NCI-H748 treated with DMSO at 0.1 percent for 48 hours (cell line): ENCODE results near the gene TYW1.
"Not testable (repeated sequence)": the region's sequence is repeated elsewhere in the genome, so short reads cannot be mapped to it uniquely, and the experiment has no call there.

Experiments used
- DNase-seq: peaks from one replicate; lab custom pipeline; 2025; lab: John Stamatoyannopoulos, UW

Gene TYW1, protein sequence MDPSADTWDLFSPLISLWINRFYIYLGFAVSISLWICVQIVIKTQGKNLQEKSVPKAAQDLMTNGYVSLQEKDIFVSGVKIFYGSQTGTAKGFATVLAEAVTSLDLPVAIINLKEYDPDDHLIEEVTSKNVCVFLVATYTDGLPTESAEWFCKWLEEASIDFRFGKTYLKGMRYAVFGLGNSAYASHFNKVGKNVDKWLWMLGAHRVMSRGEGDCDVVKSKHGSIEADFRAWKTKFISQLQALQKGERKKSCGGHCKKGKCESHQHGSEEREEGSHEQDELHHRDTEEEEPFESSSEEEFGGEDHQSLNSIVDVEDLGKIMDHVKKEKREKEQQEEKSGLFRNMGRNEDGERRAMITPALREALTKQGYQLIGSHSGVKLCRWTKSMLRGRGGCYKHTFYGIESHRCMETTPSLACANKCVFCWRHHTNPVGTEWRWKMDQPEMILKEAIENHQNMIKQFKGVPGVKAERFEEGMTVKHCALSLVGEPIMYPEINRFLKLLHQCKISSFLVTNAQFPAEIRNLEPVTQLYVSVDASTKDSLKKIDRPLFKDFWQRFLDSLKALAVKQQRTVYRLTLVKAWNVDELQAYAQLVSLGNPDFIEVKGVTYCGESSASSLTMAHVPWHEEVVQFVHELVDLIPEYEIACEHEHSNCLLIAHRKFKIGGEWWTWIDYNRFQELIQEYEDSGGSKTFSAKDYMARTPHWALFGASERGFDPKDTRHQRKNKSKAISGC

DNA sequence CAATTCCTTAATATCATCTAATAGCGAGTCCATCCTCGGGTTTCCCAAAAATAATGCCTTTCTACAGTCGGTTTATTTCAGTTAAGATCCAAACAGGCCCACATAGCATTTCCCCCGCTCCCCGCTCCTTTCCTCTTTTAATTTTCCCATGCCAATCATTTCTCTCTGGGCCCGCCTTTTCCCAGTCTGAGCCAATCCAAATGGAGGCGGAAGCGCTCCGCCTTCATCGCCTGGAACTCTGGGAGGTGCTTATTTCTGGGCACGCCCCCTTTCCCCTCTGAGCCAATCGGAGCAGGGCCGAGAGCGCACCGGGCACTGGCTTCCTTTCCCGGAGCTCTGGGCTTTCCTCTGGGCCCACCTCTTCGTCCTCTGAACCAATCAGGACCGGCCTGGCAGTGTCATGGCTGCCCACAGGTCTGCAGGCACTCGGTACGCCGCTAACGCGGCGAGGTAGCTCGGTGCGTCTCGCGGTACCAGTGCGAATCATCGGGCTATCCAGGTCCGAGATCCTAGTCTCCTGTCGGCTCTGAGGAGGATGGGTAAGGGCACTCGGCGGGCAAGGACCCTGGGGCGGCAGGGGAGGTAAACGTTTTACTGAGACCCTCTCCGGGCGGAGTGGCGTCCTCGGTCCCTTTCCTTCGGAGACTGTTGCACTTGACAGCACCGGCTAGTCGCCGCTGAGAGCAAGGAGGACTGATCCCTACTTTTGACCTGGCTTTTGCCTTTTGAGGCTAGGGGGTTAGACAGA, at the start of gene TYW1:
TYW1 (plus strand) TSS at position 390 of the 748 bp plus-strand sequence; CDS start at position 536, 146 bp downstream.
- DNase-seq: peak; percentile 94

DNA sequence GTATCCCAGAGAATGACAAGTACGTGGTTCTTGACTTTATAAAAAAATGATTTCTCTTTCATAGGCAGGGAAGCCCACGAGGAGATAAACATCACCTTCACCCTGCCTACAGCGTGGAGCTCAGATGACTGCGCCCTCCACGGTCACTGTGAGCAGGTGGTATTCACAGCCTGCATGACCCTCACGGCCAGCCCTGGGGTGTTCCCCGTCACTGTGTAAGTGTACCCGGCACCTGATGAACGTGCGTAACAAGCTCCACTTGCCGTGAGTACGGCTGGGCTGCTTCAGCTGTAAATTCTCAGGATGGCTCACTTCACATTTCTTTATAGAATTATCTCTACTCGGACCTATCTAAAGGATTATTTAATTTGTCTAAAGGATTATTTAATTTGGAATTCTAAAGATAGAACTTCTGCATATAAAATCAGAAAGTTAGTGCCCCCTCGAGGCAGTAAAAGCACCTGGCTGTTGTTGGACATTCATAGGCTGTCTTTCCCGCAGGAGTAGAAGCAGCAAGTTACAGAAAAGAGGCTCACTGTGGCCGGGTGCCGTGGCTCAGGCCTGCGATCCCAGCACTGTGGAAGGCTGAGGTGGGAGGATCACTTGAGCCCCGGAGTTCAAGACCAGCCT, 48.0 kb upstream of the TYW1 start:
- DNase-seq: no peak

DNA sequence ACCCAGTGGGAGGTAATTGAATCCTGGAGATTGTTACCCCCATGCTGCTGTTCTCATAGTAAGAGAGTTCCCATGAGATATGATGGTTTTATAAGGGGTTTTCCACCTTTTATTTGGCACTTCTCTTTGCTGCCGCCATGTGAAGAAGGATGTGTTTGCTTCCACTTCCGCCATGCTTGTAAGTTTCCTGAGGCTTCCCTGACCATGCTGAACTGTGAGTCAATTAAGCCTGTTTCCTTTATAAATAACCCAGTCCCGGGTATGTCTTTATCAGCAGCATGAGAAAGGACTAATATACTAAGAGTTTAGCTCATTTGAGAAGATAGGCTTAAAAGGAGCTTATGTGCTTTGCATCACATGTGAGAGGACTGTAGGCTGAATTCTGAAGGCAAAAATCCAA, 46.3 kb upstream of the TYW1 start:
- no peak for DNase-seq

DNA sequence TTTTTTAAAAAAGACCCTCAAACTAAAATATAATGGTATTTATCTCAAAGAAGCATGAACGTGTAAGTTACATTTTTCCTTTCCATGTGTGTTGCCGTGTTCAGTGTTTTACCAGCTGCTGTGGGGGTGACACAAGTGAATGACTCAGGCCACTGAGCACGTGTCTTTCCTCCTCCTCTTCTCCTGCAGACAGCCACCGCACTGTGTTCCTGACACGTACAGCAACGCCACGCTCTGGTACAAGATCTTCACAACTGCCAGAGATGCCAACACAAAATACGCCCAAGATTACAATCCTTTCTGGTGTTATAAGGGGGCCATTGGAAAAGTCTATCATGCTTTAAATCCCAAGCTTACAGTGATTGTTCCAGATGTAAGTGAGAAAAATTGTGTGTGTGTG, 45.9 kb upstream of the TYW1 start:
- DNase-seq: no peak

DNA sequence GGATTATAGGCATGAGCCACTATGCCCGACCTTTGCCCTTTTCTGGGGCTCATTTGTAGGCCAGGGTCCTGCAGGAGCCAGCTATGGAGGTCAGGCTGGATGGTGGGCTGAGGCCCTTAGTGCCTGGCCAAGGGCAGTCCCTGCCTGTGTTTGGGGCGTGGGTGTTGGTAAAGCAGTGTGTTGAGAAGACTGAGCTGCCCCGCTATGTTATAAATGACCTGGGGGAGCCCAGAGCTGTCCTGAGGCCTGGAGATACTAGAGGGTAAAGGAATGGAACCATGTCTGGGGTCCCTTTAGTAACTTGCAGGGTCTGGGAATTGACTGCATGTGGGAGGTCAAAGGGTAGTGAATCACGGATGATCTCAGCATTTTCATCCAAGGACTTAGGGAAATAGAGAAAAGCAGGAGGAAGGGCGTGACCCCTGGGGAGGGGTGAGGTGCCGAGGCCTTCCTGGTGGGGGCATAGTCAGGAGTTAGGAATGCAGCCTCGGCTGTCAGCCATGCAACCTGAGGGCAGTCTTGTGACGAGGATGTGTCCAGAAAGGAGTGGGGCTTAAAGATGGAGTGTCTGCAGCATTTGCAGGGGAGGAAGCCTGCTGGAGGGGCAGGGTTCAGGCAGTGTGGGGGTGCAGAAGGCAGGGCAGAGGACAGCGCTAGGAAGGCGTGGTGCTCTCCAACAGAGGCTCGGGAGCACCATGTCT, 44.1 kb upstream of the TYW1 start:
- no peak for DNase-seq

DNA sequence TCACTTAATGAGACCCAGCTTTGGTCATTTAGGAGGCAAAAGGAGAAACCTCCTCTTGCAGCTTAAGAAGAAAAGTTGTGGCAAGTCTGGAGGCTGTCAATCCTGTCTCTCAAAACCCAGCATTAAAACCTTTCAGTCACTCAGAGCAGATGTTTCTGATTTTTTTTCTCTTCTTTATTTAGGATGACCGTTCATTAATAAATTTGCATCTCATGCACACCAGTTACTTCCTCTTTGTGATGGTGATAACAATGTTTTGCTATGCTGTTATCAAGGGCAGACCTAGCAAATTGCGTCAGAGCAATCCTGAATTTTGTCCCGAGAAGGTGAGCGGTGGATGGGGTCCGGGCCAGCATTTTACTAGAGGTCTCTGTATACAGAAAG, 43.6 kb upstream of the TYW1 start:
- DNase-seq: no peak

DNA sequence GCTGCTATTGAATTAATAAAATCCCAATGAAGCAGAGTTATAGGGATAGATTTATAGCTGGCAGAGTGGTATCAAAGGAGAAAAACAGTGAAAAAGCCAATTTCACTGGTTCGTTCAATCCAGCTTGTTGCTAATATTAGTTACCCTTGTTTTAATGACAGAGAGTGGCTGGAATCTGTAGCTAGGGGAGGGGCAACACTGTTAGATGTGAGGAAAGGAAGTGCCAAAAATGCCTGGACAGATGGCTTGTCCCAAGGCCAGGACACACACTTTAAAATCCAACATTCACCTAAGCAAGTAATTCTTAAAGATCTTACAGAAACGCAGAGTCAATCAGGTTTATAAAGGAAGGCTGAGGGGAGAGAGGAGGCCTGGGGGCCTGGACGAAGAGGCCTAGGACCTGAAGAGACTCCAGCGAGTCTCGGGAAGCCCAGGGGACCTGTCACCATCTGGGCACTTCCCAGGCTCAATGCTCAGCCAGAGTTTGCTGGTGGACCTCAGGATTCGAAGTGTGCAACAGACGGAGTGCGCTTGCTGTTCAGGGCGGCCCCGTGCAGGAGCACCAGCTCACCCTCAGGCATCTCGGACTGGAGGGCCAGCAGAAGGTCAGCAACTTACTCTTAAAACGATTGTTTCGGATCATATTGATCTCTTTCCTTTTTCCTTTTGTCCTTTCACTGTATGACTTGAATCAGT, 38.9 kb upstream of the TYW1 start:
- DNase-seq: no peak

DNA sequence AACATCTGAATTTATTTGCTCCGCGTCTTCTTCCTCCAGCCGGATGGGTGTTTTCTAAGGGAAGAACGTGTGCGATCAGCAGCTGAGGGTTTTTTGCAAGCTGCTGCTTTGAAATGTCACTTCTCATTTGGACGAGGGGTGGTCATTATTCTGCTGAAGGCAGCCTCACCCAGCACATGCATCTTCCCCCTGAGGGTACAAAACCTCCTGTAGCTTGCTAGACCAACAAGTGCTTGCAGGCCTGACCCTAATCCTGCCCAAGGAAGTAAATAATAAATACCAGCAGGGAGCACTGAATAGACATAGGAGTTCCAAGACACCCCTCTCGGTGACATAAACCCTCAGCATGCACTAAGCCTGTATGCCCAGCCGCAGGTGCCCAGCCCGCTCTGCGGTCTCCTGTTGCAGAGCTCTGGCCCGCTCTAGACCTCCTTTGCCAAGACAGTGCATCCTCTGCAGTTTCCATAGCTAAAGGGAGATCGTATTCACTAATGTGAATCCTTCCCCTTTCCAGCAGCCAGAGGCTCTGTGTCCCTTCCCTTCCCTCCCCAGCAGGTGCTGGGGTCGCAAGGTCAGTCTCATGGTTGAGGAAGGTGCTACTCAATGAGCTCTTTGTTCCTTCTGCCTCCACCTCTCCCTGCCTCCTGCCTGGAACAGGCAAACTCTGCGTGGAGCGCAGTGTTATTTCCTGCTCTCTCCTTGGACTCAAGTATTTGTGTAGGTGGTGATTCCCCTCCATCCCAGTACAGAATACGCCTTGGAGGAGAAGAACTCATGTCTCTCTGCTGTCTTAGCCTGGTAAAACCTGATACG, 37.9 kb upstream of the TYW1 start:
- no peak for DNase-seq

DNA sequence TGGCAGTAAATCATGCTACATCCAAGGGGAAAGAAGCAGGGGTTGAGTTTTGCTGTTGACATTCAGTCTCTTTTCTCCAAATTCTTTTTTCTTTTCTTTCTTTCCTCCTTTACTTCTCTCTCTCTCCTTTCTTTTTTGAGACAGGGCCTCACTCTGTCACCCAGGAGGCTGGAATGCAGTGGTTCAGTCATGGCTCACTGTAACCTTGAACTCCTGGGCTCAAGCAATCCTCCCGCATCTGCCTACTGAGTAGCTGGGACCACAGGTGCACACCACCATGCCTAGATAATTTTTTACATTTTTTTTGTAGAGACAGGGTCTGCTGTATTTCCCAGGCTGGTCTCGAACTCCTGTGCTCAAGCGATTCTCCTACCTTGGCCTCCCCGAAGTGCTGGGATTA, 36.4 kb upstream of the TYW1 start:
- DNase-seq: no peak

DNA sequence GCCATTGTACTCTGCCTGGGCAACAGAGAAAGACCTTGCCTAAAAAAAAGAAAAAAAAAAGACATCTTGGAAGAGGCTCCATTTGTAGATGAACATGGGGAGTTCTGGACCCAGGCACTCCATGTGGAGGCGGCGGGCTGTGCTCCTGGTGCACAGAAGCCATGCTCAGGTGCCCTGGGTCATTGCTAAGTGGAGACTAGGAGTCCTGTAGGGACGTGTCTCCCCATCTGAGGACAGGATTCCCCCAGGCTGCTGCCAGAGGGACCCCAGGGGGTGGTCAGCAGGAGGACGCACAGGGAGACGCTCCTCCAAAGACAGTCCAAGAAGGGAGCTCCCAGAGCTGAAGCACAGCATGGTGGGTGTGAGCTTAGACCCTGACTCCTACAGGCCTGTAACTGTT, 35.5 kb upstream of the TYW1 start:
- DNase-seq: no peak

DNA sequence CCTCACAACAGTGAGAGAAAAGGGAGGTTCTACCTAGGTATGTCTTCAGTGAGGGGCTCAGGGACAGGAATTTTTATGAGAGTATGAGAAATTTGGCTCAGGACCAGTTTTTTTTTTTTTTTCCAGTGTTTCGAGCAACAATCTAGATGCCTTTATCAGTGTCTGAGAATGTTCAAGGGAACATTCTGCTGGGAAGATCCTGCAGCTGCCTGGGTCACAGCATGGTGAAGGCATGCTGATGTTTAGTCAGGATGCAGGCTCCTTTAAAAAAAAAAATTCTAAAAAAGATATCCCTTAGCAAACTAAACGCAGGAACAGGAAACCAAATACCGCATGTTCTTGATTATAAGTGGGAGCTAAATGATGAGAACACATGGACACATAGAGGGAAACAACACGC, 32.2 kb upstream of the TYW1 start:
- no peak for DNase-seq

DNA sequence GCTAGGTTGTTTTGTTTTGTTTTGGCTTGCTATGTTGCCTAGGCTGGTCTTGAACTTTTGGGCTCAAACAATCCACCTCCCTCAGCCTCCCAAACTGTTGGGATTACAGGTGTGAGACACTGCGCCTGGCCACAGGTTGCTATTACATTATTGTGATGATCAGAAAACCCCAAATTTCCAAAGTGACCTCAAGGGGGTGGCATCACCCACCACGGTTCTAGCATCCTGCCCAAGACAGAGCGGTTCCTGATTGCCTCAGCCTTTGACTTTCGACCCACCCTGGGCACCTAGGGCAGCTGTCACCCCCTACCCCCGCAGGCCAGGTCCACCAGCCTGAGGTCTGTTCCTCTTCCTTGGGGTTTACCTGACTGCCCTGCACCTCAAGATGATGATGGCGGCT, 29.6 kb upstream of the TYW1 start:
- DNase-seq: no peak

DNA sequence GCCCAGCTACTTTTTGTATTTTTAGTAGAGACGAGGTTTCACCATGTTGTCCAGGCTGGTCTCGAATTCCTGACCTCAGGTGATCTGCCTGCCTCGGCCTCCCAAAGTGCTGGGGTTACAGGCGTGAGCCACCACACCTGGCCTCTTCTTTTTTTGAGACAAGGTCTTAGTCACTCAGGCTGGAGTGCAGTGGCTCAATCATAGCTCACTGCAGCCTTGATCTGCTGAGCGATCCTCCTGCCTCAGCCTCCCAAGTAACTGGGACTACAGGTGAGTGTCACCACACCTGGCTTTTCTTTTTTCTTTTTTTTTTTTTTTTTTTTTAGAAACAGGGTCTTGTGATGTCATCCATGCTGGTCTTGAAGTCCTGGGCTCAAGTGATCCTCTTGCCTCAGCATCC, 27.6 kb upstream of the TYW1 start:
- not testable (repeated sequence) for DNase-seq

DNA sequence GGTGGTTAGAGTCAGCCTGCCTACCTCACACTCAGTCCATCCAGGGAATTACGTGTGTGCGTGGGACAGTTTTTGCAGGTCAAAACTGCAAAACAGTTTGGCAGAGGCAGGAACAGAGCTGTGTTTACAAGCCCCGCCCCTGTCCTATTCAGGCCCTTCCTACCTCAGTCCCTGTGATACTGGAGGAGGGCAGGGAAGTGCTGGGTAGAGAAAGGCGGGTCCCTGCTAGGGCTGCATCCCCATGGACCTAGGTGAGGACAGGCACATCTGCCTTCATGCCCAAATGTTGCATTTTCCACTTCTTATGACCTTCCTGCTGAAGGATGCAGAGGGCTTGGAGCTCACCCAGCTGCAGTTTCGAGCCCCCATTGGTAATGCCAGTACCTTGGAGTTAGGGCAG, 26.3 kb upstream of the TYW1 start:
- DNase-seq: no peak

DNA sequence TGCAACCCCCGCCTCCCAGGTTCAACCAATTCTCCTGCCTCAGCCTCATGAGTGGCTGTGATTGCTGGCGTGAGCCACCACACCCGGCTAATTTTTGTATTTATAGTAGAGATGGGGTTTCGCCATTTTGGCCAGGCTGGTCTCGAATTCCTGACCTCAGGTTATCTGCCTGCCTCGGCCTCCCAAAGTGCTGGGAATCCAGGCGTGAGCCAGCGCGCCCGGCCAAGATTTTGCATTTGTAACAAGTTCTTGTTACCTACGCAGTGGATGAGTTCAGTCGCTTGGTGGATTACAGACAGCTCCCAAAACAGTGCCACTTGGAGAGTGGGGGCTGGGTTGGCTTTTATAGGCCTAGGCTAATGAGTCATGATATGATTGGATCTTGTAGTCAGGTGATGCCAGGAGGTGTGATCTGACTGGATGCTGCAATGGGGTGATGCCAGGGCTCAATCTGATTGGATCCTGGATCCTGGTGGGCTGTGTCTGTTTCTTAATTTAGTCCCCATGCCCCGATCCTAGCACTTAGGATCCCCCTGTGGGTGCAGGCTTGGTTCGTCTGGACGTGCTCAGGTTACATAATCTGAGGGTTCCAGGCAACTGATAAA, 21.5 kb upstream of the TYW1 start:
- no peak for DNase-seq

DNA sequence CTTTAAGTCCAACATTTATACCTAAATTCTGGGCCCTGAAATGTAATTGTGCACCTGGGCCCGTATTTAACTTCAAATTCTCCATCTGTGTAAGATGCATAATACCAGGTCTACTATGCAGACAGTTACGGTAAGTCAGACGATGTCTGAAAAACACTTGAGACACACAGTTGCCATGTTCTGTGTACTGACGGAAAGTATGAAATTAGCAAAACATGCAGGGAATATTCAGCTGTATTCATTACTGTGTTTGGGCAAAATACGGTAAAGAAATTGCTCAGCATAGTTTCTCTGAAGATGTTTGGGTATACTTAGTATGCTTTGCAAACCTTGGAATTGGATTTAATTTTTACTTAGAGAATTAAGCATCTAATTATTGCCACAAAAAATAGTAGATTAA, 18.3 kb upstream of the TYW1 start:
- DNase-seq: not testable (repeated sequence)

DNA sequence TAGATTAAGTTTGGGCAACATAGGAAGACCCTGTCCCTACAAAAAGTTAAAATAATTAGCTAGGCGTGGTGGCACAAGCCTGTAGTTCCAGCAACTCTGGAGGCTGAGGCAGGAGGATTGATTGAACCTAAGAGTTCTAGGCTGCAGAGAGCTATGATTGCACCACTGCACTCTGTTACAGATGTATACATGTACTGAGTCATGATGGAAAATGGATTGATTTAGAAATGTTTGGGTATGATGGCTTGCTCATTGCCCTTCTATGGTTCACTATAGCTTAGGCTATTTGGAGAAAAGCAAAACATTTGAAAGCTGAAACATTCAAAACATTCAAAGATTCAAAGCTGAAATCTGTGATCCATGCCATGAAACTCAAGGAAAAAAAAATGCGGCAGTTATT, 17.6 kb upstream of the TYW1 start:
- not testable (repeated sequence) for DNase-seq

DNA sequence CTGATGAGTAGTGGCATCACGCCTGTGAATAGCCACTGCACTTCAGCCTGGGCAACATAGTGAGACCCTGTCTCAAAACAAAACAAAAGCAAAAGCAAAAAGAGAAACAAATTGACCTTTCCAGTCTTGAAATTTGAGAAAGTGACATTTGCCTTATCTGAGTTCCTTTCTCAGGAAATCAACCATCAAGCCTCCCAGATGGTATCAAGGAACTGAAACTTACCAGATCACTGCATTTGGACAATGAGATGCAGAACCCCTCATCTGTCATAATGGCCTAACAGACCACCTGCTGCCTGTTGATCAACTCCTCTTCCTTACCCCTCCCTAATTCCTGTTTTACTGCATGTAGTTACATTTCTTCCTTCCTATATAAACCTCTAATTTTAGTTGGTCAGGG, 16.3 kb upstream of the TYW1 start:
- not testable (repeated sequence) for DNase-seq

DNA sequence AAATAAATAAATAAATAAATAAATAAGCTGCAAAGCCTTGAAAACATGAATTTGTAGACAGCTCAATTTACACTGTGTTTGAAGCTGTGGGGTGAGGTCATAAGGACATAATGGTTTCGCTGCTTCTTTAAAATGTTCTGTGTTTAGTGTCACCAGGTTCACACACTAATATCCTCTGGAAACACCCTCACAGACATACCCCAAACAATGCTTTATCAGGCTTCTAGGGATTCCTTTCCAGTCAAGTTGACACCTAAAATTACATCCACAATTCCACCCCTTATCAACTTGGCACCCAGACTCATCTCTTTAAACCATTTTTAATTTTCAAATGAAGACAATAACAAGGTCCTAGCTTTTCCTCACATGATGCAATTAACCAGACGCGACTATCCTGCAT, 7.1 kb upstream of the TYW1 start:
- DNase-seq: not testable (repeated sequence)

DNA sequence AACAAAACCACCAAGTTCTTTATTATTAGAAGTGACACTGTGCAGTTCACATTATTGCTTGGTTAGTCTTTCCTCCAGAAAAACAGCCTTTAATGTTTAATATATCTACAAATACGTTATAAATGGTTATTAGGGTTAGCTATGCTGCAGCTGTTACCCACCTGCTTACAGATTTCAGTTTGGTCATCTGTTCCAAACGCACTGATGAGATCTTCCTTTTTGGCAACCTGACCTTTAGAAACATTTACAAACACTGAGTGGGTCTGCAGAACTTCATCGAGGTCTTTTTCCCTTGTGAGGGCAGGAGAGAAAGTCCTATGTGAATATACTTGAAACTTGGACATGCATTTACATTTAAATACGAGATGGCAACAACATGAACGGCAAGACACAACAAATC, 2.6 kb upstream of the TYW1 start:
- DNase-seq: not testable (repeated sequence)
